GM19324 (cell line): ENCODE results near the gene EDIL3.
"Not testable (repeated sequence)": the region's sequence is repeated elsewhere in the genome, so short reads cannot be mapped to it uniquely, and the experiment has no call there.

Experiments used
- ATAC-seq: cut with Tn5 transposase; IDR thresholded peaks from one replicate; pipeline ENCODE4 v1.9.1; 2021; ENCODE audit warnings: mild to moderate bottlenecking, moderate library complexity; ENCODE audit not compliant: unreplicated experiment, low FRiP score

EDIL3 gene

GRCh38 chr5:84309850-84310249, 74.8 kb downstream of the EDIL3 start:
- ATAC-seq, result not testable (repeated sequence)

GRCh38 chr5:84306601-84307000, 78.1 kb downstream of the EDIL3 start:
- ATAC-seq, result no peak

GRCh38 chr5:84304599-84304998, 80.1 kb downstream of the EDIL3 start:
- ATAC-seq, result no peak

GRCh38 chr5:84303315-84303714, 81.4 kb downstream of the EDIL3 start:
- ATAC-seq, result no peak

- no peak for ATAC-seq
These were observed 83.1 kb downstream of the EDIL3 start for GRCh38 chr5:84301535-84301934.

- ATAC-seq, result no peak
These were observed 84.7 kb downstream of the EDIL3 start for GRCh38 chr5:84299959-84300358.

GRCh38 chr5:84298628-84299027, 86.1 kb downstream of the EDIL3 start:
- no peak for ATAC-seq

GRCh38 chr5:84297641-84298040, 87.0 kb downstream of the EDIL3 start:
- not testable (repeated sequence) for ATAC-seq

GRCh38 chr5:84292788-84293653, 91.7 kb downstream of the EDIL3 start:
- ATAC-seq, result no peak

- no peak for ATAC-seq
These were observed 92.6 kb downstream of the EDIL3 start for GRCh38 chr5:84292000-84292642.

- ATAC-seq, result no peak
These were observed 94.0 kb downstream of the EDIL3 start for GRCh38 chr5:84290673-84291072.

GRCh38 chr5:84290161-84290560, 94.5 kb downstream of the EDIL3 start:
- ATAC-seq, result no peak

GRCh38 chr5:84287951-84288350, 96.7 kb downstream of the EDIL3 start:
- no peak for ATAC-seq

GRCh38 chr5:84286662-84287061, 98.0 kb downstream of the EDIL3 start:
- no peak for ATAC-seq

GRCh38 chr5:84285641-84286637, 98.7 kb downstream of the EDIL3 start:
- no peak for ATAC-seq

GRCh38 chr5:84281383-84281782, 103.3 kb downstream of the EDIL3 start:
- no peak for ATAC-seq

- ATAC-seq, result no peak
These were observed 105.4 kb downstream of the EDIL3 start for GRCh38 chr5:84279234-84279633.

GRCh38 chr5:84275609-84276008, 109.1 kb downstream of the EDIL3 start:
- ATAC-seq, result no peak

- ATAC-seq, result no peak
These were observed 109.9 kb downstream of the EDIL3 start for GRCh38 chr5:84274585-84275468.

GRCh38 chr5:84273517-84273883, 111.2 kb downstream of the EDIL3 start:
- no peak for ATAC-seq
